Stimulated activated CD8-positive, alpha-beta memory T cell treated with anti-CD3 and anti-CD28 coated beads, Interleukin-7, amount 100 ng/mL, for 48 hours (primary cell): ENCODE measurements around the gene ILK.

Experiments used
- DNase-seq, 2 donors: peaks; one replicate each; pipeline ENCODE4 v3.0.0-alpha.2; 2020; ENCODE audit warnings: low read depth in 1 of 2; ENCODE audit errors: extremely low read depth in 1 of 2

The ILK gene

GRCh38 chr11:6572215-6572614 lies 31.4 kb upstream of the ILK start:
- DNase-seq = no peak

DNA sequence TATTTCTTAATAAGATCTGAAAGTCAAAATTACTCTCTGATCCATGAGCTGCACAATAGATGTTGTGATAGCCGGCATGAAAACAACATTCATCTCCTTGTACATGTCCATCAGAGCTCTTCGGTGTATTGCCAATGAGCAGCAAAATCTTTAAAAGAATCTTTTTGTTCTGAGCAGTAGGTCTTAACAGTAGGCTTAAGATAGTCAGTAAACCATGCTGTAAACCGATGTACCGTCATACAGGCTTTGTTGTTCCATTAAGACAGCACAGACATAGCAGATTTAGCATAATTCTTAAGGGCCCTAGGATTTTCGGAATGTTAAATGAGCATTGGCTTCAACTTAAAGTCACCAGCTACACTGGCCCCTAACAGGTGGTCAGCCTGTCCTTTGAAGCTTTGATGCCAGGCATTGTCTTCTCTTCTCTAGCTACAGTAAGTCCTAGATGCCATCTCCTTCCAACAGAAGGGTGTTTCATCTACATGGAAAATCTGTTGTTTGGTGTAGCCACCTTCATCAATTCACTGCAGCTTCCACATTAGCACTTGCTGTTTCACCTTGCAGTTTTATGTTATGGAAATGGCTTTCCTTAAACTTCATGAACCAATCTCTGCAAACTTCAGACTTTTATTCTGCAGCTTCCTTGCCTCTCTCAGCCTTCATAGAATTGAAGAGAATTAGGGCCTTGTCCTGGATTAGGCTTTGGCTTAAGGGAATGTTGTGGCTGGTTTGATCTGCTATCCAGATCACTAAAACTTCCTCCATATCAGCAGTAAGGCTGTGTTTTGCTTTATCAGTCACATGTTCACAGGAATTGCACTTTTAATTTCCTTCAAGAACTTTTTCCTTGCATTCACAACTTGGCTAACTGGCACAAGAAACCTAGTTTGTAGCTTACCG lies 28.5 kb upstream of the ILK start:
- no peak for DNase-seq

- no peak for DNase-seq
These were observed 26.9 kb upstream of the ILK start for GRCh38 chr11:6576471-6577373.

DNA sequence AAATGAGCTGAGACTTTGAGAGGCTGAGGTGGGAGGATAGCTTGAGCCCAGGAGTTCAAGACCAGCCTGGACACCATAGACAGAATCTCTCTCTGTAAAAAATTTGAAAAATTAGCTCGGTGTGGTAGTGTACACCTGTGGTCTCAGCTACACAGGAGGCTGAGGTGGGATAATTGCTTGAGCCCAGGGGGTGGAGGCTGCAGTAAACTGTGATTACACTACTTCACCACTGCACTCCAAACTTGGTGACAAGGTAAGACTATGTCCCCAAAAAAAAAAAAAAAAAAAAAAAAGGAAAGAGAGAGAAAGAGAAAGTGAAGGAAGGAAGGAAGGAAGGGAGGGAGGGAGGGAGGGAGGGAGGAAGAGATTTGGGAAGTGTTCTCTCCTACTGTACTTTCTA lies 25.4 kb upstream of the ILK start:
- no peak for DNase-seq

- no peak for DNase-seq
These were observed 23.9 kb upstream of the ILK start for GRCh38 chr11:6579681-6580080.

- DNase-seq = no peak
These were observed 20.0 kb upstream of the ILK start for GRCh38 chr11:6583584-6583983.

- no peak for DNase-seq
These were observed 19.0 kb upstream of the ILK start for GRCh38 chr11:6584528-6584927.

- no peak for DNase-seq
These were observed 16.9 kb upstream of the ILK start for GRCh38 chr11:6586434-6587359.

GRCh38 chr11:6587360-6587953 lies 16.1 kb upstream of the ILK start:
- no peak for DNase-seq

- no peak for DNase-seq
These were observed 15.6 kb upstream of the ILK start for GRCh38 chr11:6588018-6588417.

DNA sequence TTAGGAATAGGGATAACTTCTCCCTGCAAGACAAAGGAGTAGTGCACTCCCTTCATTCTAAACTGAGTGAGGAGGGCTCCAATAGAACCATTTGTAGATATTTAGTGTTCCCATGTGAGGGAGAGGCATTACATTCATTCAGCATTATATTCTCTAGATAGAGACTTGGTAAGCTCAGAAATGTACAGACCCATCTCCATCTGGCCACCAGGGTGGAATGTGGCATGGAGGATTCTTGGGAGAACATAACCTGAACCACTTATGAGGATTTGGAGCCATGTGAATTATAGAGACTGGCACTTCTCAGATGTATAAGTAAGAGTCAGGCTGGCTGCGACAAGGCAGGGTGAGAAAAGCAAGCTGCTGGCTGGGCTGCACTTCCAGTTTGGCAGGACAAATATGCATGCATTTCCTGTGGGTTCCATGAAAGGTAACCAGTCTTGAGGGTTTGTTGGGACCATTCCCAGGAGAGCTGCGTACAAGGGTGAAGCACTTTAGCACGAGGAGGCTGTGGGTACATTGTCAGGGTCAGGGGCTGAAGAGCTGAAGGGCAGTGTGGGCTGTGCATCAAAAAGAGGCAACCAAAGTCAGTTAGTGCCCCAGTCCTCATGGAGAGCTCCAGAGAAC lies 9.3 kb upstream of the ILK start:
- no peak for DNase-seq

DNA sequence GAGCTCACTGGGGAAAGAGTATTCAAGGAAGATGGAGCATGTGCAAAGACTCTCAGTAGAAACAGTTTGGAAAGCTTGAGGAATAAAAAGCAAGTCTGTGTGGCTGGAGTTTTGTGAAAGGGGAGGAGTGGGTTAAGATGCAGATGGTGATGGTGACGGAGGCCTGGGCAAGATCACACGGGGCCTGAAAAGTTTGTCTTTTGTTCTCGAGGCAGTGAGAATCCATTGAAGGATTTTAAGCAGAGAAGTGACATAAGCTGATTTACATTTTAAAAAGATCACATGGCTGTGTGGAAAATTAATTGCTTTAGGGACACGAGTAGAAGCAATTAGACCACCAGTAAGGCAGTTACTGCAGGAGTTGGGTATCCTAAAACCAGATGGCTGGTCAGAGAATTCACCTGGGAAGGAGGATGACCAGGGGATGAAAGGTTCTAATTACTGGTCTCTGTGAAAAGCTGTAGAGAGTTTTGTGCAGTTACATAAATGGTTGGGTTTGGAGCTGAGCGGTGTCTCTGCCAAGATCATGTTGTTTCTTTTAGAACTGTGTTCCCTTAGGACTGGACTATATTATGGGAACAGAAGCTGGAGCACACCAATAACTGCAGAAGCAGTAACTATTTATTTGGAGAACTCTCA lies 7.2 kb upstream of the ILK start:
- no peak for DNase-seq

- DNase-seq = no peak
These were observed 5.0 kb upstream of the ILK start for GRCh38 chr11:6598555-6598954.

- no peak for DNase-seq
These were observed 4.1 kb upstream of the ILK start for GRCh38 chr11:6599449-6599848.

GRCh38 chr11:6599881-6600390 lies 3.6 kb upstream of the ILK start:
- DNase-seq = no peak

- DNase-seq = no peak
These were observed 2.5 kb upstream of the ILK start for GRCh38 chr11:6601041-6601461.

GRCh38 chr11:6602096-6602940 lies 1.3 kb upstream of the ILK start:
- no peak for DNase-seq

DNA sequence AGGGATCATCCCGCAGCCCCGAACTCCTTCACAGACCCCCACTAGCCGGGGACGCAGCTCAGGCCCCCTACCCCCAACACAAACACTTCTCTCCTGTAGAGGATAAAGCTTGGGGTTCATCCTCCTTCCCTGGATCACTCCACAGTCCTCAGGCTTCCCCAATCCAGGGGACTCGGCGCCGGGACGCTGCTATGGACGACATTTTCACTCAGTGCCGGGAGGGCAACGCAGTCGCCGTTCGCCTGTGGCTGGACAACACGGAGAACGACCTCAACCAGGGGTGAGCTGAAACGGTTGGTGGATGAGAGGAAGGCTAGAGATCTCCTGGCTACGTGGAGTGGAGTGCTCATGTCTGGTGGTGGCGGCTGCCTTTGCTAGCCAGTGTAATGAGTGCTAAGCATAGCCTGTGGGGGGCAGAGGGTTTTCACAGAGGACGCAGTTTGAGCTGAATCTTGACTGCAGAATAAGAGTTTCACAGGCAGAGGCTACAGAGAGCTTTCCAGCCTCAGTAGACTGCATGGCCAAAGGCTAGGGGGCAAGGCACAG lies 580 bp downstream of the ILK start:
- no peak for DNase-seq
